ENCODE measurements around the gene HTR7. TPM values are rescaled to one million over a fixed set of nuclear protein-coding genes. Genes with fewer than 3 reads are reported as not detected.
"Not testable (repeated sequence)": the region's sequence is repeated elsewhere in the genome, so short reads cannot be mapped to it uniquely, and the experiment has no call there.

The HTR7 gene
- total RNA-seq, 1 donor: 0.86 TPM

DNA sequence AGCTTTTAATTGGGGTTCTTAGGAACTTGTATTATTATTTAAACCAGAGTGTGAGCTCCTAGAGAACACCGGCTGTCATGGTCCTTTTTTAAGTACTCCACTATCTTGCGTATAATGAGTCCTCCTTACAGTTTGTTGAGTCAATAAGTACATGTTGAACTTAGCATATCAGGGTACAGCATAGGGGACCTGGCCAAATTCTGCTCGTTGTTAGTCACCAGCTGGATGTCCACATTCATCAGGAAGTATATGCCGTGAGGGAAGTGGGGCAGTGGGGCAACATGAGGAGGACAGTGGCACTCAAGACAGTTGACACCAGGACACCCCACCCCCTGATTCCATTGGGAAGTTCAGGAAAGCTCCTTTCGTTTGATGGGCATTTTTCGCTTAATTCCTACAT, 30.5 kb upstream of the HTR7 start:
- H3K4me3 ChIP-seq (ENCODE audit: low read depth, low read length): no peak overlapping the region
- no peak for DNase-seq (ENCODE audit: low read depth)
- TF ChIP-seq, protein P1, sequence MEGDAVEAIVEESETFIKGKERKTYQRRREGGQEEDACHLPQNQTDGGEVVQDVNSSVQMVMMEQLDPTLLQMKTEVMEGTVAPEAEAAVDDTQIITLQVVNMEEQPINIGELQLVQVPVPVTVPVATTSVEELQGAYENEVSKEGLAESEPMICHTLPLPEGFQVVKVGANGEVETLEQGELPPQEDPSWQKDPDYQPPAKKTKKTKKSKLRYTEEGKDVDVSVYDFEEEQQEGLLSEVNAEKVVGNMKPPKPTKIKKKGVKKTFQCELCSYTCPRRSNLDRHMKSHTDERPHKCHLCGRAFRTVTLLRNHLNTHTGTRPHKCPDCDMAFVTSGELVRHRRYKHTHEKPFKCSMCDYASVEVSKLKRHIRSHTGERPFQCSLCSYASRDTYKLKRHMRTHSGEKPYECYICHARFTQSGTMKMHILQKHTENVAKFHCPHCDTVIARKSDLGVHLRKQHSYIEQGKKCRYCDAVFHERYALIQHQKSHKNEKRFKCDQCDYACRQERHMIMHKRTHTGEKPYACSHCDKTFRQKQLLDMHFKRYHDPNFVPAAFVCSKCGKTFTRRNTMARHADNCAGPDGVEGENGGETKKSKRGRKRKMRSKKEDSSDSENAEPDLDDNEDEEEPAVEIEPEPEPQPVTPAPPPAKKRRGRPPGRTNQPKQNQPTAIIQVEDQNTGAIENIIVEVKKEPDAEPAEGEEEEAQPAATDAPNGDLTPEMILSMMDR (IDR thresholded peaks at IDR 0.05; ENCODE audit: insufficient read depth, low read depth, low read length): no peak

DNA sequence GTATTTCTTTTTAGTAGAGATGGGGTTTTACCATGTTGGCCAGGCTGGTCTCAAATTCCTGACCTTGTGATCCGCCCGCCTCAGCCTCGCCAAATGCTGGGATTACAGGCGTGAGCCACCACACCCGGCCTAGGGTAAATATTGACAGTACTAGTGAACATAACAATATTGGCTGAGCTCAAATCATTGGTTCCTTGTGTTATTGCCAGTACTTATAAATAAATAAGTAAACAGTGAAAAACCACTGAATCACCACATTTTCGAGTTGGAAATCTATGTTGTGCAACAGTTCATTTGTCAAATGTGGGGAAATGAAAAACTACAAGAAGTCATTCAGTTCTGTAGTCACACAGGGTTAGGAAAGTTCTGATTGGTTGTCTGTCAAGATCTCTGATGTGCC, 29.7 kb upstream of the HTR7 start:
- DNase-seq (ENCODE audit: low read depth): peak; percentile 70
- no peak overlapping the region for H3K4me3 ChIP-seq (ENCODE audit: low read depth, low read length)
- TF ChIP-seq, protein P1 (IDR thresholded peaks at IDR 0.05; ENCODE audit: insufficient read depth, low read depth, low read length): no peak

DNA sequence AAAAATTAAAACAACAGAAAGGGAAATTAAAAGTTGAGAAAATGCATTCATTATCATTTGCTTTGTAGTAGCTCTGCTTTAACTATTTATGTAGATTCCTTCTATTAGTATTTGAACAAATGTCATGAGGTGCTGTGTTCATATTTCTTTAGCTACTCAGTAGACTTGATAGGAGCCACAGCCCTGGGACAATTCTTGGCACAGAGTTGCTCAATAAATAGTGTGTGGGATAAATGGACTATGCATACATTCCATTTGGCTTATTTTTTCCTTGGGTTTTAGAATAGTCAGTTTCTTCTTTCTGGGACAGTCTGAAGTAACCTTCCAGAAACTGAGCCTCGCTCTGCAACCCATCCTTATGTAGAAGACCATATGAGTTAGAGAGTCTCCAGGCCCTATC, 27.3 kb upstream of the HTR7 start:
- TF ChIP-seq, protein P1 (IDR thresholded peaks at IDR 0.05; ENCODE audit: insufficient read depth, low read depth, low read length): no peak
- no peak overlapping the region for H3K4me3 ChIP-seq (ENCODE audit: low read depth, low read length)
- DNase-seq (ENCODE audit: low read depth): peak; percentile 93

DNA sequence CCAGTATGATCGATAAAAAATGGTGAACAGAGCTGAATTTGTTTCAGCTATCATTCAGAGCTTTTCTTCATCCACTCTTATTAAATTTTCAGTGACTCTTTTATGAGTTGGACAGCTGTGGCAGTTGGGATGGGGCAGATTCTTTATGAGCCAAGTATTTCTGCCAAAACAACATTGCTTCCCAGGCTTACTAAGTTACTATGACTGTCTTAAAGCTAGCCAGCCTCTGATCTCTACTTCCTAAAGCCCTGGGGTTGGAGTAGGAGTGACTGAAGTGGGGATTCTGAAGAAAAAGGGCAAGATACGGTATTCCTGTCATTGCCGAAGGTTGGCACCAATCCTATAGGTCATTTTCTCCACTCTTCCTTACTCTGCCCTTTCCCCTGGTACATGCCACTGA, 26.6 kb upstream of the HTR7 start:
- no peak overlapping the region for H3K4me3 ChIP-seq (ENCODE audit: low read depth, low read length)
- DNase-seq (ENCODE audit: low read depth): peak; percentile 71
- TF ChIP-seq, protein P1 (IDR thresholded peaks at IDR 0.05; ENCODE audit: insufficient read depth, low read depth, low read length): no peak

DNA sequence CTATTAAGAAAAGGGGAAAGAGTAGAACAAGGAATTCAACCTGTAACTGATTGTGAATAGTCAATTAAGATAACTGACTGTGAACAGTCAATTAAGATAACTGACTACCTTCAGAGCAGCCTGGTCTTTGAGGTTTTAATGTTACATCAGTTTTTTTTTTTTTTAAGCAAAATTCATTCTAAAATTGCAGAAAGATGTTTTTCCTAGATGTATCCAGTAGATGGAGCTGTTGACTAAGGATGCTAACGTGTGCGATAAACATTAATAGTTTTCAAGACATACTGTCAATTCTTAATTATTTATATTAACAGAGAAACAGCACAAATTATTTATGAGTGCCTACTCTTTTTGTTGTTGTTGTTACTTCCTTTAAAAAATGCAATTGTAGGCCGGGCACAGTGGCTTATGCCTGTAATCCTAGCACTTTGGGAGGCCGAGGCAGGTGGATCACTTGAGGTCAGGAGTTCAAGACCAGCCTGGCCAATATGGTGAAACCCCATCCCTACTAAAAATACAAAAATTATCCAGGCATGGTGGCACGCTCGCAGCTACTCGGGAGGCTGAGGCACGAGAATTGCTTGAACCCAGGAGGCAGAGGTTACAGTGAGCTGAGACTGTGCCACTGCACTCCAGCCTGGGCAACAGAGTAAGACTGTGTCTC, 22.4 kb upstream of the HTR7 start:
- DNase-seq (ENCODE audit: low read depth): peak; percentile 58
- TF ChIP-seq, protein P1 (IDR thresholded peaks at IDR 0.05; ENCODE audit: insufficient read depth, low read depth, low read length): peak; percentile 63
- not testable (repeated sequence) for H3K4me3 ChIP-seq (ENCODE audit: low read depth, low read length)

DNA sequence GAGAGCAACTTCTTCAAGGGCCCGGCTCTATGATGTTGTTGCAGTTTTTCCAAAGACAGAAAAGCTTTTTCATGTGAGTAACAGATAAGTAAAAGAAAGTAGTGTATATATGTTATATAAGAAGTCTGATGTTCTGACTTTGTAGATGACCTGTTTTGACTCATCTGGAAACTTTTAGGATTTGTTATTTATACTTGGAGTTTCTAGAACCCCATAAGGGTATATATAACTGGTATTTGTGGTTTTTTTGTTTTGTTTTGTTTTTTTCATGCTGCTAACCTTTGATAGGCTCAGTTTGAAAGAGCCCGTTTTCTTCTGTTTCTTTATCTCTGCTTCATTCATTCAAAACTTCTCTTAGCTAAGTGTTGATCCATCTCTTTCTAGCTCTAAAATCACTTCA, 21.2 kb upstream of the HTR7 start:
- DNase-seq (ENCODE audit: low read depth): no peak
- H3K4me3 ChIP-seq (ENCODE audit: low read depth, low read length): no peak overlapping the region
- TF ChIP-seq, protein P1 (IDR thresholded peaks at IDR 0.05; ENCODE audit: insufficient read depth, low read depth, low read length): no peak

DNA sequence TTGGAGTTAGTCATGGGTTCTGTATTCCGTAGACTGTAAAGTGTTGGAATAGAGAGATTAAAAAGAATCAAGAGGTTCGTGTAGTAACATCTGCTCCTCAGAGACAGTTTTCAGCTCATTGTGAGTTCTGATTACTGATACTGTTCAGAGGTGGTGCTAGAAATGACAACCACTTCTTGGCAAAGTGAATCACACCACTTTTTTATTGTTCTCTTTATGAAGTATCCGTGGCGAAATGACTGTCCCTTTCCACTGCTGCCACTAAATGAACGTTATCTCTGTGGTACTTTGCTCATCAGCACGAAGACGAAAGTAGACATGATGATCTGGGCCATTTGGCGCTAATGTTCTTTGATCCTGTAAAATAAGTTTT, 14.8 kb upstream of the HTR7 start:
- H3K4me3 ChIP-seq (ENCODE audit: low read depth, low read length): peak overlapping the region; percentile 88
- no peak for DNase-seq (ENCODE audit: low read depth)
- TF ChIP-seq, protein P1 (IDR thresholded peaks at IDR 0.05; ENCODE audit: insufficient read depth, low read depth, low read length): no peak
